Mesangial cell (primary cell): ENCODE results near the gene DIPK1A. TPM values are rescaled to one million over a fixed set of nuclear protein-coding genes. Genes with fewer than 3 reads are reported as not detected.

Experiments used
- total RNA-seq: library from RNA; depleted of rRNA; stranded (reverse); fragments of >200 nt; gene quantifications from 2 replicates; pipeline ENCODE4 v1.2.3, GENCODE V29; 2015

DIPK1A gene
- 1.0 and 1.6 TPM in 2 replicates for total RNA-seq

DNA sequence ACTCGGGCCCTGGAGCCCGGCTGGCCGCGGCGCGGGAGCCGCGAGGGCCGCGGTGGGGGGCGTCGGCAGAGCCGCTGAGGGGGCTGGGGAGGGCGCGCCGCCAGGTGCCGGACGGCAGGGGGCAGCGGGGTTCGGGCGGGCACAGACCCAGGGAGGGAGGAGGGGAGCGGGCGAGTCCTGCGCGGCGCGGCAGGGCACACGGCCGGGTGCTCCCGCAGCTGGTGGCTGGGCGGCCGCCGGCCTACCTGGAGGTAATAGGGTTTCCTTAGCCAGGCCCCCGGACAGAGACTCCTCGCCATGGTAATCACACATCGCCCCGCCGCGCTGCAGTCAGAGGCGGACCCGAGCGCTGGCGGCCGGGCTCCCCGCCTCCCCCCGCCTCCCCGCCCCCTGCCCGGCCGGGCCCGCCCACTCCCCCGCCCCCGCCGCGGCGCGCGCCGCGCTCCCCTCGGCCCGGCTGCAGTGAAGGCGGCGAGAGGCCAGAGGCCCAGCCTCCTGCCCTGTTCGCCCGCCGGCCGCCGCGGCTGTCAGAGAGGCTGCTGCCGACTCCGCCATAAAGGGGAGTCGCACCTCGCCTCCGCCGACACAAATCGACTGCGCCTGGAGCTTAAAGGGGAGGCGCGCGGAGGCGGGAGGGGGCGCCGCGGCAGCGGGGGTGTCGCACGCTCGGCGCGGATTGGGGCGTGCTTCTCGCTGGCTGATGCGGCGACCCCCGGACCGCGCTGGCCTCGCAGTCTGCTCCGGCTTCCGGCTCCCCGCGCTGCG lies at the start of gene DIPK1A:
TSS of gene DIPK1A (minus strand) at position 332 of the 765 bp plus-strand sequence. CDS start at position 299, 33 bp downstream.

DNA sequence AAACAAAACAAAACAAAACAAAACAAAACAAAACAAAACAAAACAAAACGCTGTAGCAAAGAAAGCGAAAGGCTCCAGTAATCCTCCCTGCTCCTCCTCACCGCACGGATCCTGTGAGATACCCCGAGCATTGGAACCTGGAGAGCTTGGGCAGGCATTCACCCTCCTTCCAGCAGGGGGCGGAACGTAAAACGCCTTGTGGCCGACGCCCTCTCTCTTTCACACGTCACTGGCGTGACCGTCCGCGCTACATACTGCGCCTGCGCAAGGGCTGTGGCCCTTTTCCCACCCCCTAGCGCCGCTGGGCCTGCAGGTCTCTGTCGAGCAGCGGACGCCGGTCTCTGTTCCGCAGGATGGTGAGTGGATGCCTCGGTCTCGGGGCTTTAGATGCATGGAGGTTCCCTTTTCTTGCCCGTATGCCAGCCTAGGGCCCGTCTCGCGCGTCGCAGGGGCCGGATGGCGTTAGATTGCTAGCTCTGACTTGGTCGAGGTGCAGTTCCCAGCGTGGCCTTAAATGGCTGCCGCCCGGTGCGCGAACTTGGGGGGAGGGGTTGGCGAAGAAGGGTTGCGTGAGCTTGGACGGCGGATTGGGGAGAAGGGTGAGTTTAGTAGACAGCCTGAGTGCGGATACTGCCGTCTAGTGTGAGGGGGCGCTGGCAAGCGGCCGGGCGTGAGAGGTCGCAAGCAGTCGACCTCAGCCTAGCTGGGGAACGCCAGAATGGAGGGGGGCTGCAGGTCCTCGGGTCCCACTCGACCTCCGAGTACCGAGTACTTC lies 129.3 kb downstream of the DIPK1A start, which contains the start of gene RPL5:
TSS of gene RPL5 (plus strand) at position 279 of the 775 bp plus-strand sequence. CDS start at position 354, 75 bp downstream.

Other genes with a start within 250 kb of the DIPK1A start
- 10.6 and 22.2 TPM in 2 replicates for gene EVI5, start 176.4 kb downstream of the DIPK1A start, total RNA-seq
- gene RPL5, start 129.4 kb downstream of the DIPK1A start, total RNA-seq = 1,044 and 1,194 TPM in 2 replicates
- gene MTF2, start 117.8 kb upstream of the DIPK1A start, total RNA-seq = 10.1 and 13.4 TPM in 2 replicates
- 57.4 and 62.4 TPM in 2 replicates for gene TMED5, start 219.0 kb upstream of the DIPK1A start, total RNA-seq
- gene CCDC18, start 219.3 kb upstream of the DIPK1A start, total RNA-seq = 1.3 and 5.7 TPM in 2 replicates